Measurements from ENCODE around the gene DHTKD1.

DHTKD1 gene

DNA sequence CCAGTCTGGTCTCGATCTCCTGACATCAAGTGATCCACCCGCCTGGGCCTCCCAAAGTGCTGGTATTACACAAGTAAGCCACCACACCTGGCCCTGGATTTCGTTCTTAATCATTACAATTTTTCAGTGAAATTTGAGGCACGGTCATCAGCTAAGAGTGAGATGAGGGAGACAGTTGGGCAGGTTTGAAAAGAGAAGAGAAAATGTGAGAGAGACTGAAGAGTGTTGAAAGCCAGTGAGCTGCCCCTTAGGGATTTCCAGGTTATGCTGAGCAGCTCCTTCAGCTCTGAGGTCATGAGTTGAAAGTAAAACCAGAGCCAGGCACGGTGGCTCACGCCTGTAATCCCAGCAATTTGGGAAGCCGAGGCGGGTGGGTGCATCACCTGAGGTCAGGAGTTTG lies 20.2 kb upstream of the DHTKD1 start:
- Histone ChIP-seq H3K36me3 (ENCODE audit: insufficient read depth, low read length) (no peaks in the 10 kb centered on the region), H3K9me3 (ENCODE audit: insufficient read depth, low read depth, low read length) (no peaks in the 10 kb centered on the region), H4K20me1 (ENCODE audit: insufficient read depth, low read length, poor library complexity, severe bottlenecking) (no peaks in the 10 kb centered on the region), H3K4me3 (ENCODE audit: low read length, poor library complexity, severe bottlenecking) (no peak overlapping the region), H3K79me2 (ENCODE audit: insufficient read depth, low read length) (no peaks in the 10 kb centered on the region), H3F3A (ENCODE audit: low read depth) (no peaks in the 10 kb centered on the region), H3K9ac (ENCODE audit: low read depth, low read length, poor library complexity, severe bottlenecking) (no peak overlapping the region), H3K27me3 (ENCODE audit: insufficient read depth, low read length, poor library complexity, severe bottlenecking) (no peaks in the 10 kb centered on the region), H2AFZ (ENCODE audit: low read length) (no peak overlapping the region), H3K9me2 (replicated peaks; ENCODE audit: low read depth, low read length) (no peaks in the 10 kb centered on the region), H3K4me2 (ENCODE audit: low read depth, low read length, poor library complexity, severe bottlenecking) (no peak overlapping the region), H3K4me1 (ENCODE audit: insufficient read depth, low read length, poor library complexity, severe bottlenecking) (peaks cover 10% of the 10 kb centered on the region)
- TF ChIP-seq EZH2phosphoT487 (IDR thresholded peaks at IDR 0.05; ENCODE audit: borderline replicate concordance), result no peak
- TF ChIP-seq, protein P1, sequence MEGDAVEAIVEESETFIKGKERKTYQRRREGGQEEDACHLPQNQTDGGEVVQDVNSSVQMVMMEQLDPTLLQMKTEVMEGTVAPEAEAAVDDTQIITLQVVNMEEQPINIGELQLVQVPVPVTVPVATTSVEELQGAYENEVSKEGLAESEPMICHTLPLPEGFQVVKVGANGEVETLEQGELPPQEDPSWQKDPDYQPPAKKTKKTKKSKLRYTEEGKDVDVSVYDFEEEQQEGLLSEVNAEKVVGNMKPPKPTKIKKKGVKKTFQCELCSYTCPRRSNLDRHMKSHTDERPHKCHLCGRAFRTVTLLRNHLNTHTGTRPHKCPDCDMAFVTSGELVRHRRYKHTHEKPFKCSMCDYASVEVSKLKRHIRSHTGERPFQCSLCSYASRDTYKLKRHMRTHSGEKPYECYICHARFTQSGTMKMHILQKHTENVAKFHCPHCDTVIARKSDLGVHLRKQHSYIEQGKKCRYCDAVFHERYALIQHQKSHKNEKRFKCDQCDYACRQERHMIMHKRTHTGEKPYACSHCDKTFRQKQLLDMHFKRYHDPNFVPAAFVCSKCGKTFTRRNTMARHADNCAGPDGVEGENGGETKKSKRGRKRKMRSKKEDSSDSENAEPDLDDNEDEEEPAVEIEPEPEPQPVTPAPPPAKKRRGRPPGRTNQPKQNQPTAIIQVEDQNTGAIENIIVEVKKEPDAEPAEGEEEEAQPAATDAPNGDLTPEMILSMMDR (conservative IDR thresholded peaks at IDR 0.05; ENCODE audit: low read length), result no peak

GRCh38 chr10:12050528-12050927 lies 18.2 kb upstream of the DHTKD1 start:
- Histone ChIP-seq H4K20me1 (ENCODE audit: insufficient read depth, low read length, poor library complexity, severe bottlenecking) (no peaks in the 10 kb centered on the region), H3K9me3 (ENCODE audit: insufficient read depth, low read depth, low read length) (no peaks in the 10 kb centered on the region), H3K9ac (ENCODE audit: low read depth, low read length, poor library complexity, severe bottlenecking) (no peak overlapping the region), H3K4me2 (ENCODE audit: low read depth, low read length, poor library complexity, severe bottlenecking) (no peak overlapping the region), H3K9me2 (replicated peaks; ENCODE audit: low read depth, low read length) (no peaks in the 10 kb centered on the region), H3F3A (ENCODE audit: low read depth) (no peaks in the 10 kb centered on the region), H2AFZ (ENCODE audit: low read length) (peak overlapping the region; percentile 84), H3K27me3 (ENCODE audit: insufficient read depth, low read length, poor library complexity, severe bottlenecking) (no peaks in the 10 kb centered on the region), H3K4me3 (ENCODE audit: low read length, poor library complexity, severe bottlenecking) (no peak overlapping the region), H3K79me2 (ENCODE audit: insufficient read depth, low read length) (no peaks in the 10 kb centered on the region), H3K4me1 (ENCODE audit: insufficient read depth, low read length, poor library complexity, severe bottlenecking) (peaks cover 6% of the 10 kb centered on the region), H3K36me3 (ENCODE audit: insufficient read depth, low read length) (no peaks in the 10 kb centered on the region)
- TF ChIP-seq, protein P1 (conservative IDR thresholded peaks at IDR 0.05; ENCODE audit: low read length), result no peak
- no peak for TF ChIP-seq EZH2phosphoT487 (IDR thresholded peaks at IDR 0.05; ENCODE audit: borderline replicate concordance)

DNA sequence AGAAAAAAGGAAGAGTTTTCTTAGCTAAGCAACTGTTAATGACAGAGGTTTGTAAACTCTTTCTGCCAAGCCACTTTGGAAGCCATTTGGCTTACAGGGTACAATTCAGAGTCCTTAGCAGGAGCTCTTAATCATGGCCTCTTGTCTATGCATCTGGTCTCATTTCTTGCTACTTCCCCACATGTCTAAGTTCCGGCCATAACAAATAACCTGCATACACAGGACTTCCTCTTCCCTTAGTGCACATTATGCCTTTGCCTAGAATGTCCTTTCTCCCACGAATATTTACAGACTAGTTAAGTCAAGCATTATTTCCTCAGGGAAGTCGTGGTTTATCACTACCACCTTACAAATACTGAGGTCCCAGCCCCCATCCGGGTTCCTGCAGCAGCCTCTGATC lies 17.5 kb upstream of the DHTKD1 start:
- no peak overlapping the region for H3K9ac ChIP-seq (ENCODE audit: low read depth, low read length, poor library complexity, severe bottlenecking)
- H3K9me3 ChIP-seq (ENCODE audit: insufficient read depth, low read depth, low read length), result no peaks in the 10 kb centered on the region
- no peaks in the 10 kb centered on the region for H3K36me3 ChIP-seq (ENCODE audit: insufficient read depth, low read length)
- H3K27me3 ChIP-seq (ENCODE audit: insufficient read depth, low read length, poor library complexity, severe bottlenecking), result no peaks in the 10 kb centered on the region
- peak overlapping the region; percentile 84 for H2AFZ ChIP-seq (ENCODE audit: low read length)
- no peaks in the 10 kb centered on the region for H3K9me2 ChIP-seq (replicated peaks; ENCODE audit: low read depth, low read length)
- H3K79me2 ChIP-seq (ENCODE audit: insufficient read depth, low read length), result no peaks in the 10 kb centered on the region
- no peaks in the 10 kb centered on the region for H4K20me1 ChIP-seq (ENCODE audit: insufficient read depth, low read length, poor library complexity, severe bottlenecking)
- H3K4me2 ChIP-seq (ENCODE audit: low read depth, low read length, poor library complexity, severe bottlenecking), result no peak overlapping the region
- H3K4me3 ChIP-seq (ENCODE audit: low read length, poor library complexity, severe bottlenecking), result no peak overlapping the region
- H3F3A ChIP-seq (ENCODE audit: low read depth), result no peaks in the 10 kb centered on the region
- TF ChIP-seq EZH2phosphoT487 (IDR thresholded peaks at IDR 0.05; ENCODE audit: borderline replicate concordance), result no peak
- TF ChIP-seq, protein P1 (conservative IDR thresholded peaks at IDR 0.05; ENCODE audit: low read length), result no peak
- peaks cover 6% of the 10 kb centered on the region for H3K4me1 ChIP-seq (ENCODE audit: insufficient read depth, low read length, poor library complexity, severe bottlenecking)
